Measurements from ENCODE around the gene MYO1H. TPM values are rescaled to one million over a fixed set of nuclear protein-coding genes. Genes with fewer than 3 reads are reported as not detected.

Gene MYO1H
- total and polyA plus RNA-seq, 2 of the 13 experiments (the other 11 are each of a cell fraction or from before 2014, with no cell fraction given): not detected

GRCh38 chr12:109422251-109422650 lies 74.6 kb downstream of the MYO1H start (continued):
- no peak for TF ChIP-seq NFAT5 (CRISPR knock-in tag; IDR thresholded peaks at IDR 0.05)
- no peak for TF ChIP-seq ZBTB20 (CRISPR knock-in tag; IDR thresholded peaks at IDR 0.05; ENCODE audit: borderline replicate concordance, low read depth)
- TF ChIP-seq ZHX2 (IDR thresholded peaks at IDR 0.05; ENCODE audit: low read depth): no peak
- TF ChIP-seq ZHX2 (CRISPR knock-in tag; IDR thresholded peaks at IDR 0.05; ENCODE audit: borderline replicate concordance): no peak
- TF ChIP-seq AKNA (CRISPR knock-in tag; IDR thresholded peaks at IDR 0.05; ENCODE audit: borderline replicate concordance): no peak
- no peak for TF ChIP-seq ZSCAN20 (CRISPR knock-in tag; IDR thresholded peaks at IDR 0.05; ENCODE audit: borderline replicate concordance)

Data from HepG2 (cell line).